Stimulated activated CD4-positive, alpha-beta T cell treated with anti-CD3 and anti-CD28 coated beads, TNF-alpha, amount 100 ng/mL, for 1 hour (primary cell): ENCODE data around the gene SMAD9.
A peak's percentile ranks its signal among the peaks of the same experiment; 100 is the strongest.

Experiments used
- DNase-seq, 3 donors: peaks; one replicate each; pipeline ENCODE4 v3.0.0-alpha.2; 2020; ENCODE audit warnings: low read depth in 3 of 3, low spot score in 1 of 3

The SMAD9 gene

DNA sequence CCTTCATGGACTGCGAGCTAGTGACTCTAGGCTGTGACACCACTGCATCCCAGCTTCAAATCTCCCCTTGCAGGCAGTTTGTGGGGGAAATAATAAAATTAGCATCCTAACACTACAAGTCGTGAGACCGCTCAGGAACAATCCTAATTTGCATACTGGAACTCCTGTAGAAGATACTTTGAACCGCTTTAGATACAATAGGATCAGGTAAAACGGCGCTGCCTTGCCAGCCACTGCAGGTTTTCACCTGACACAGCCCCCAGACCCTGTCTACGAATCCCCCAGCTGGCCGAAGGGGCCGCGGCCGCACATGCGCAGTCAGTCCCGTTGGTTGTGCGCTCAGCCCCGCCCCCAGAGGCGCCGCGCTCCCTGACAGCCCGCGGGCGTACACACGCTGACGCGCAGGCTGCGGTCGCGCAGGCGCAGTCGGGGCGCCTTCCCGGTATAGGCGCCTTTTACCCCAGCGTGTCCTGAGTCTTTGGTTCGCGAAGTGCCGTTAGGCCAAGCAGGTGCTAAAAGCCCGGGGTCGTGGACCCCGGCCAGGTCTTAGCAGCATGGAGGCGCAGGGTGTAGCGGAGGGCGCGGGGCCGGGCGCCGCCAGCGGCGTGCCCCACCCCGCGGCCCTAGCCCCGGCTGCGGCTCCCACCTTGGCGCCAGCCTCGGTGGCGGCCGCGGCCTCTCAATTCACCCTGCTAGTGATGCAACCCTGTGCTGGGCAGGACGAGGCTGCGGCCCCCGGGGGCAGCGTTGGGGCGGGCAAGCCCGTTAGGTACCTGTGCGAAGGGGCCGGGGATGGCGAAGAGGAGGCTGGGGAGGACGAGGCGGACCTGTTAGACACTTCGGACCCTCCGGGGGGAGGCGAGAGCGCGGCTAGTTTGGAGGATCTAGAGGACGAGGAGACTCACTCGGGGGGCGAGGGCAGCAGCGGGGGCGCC is 101.0 kb downstream of the SMAD9 start, which contains the start of gene RFXAP:
TSS of gene RFXAP (plus strand) at position 419 of the 935 bp plus-strand sequence. CDS start at position 555, 136 bp downstream.
- DNase-seq, result peak; percentile 79 to 86 (median 86)

DNA sequence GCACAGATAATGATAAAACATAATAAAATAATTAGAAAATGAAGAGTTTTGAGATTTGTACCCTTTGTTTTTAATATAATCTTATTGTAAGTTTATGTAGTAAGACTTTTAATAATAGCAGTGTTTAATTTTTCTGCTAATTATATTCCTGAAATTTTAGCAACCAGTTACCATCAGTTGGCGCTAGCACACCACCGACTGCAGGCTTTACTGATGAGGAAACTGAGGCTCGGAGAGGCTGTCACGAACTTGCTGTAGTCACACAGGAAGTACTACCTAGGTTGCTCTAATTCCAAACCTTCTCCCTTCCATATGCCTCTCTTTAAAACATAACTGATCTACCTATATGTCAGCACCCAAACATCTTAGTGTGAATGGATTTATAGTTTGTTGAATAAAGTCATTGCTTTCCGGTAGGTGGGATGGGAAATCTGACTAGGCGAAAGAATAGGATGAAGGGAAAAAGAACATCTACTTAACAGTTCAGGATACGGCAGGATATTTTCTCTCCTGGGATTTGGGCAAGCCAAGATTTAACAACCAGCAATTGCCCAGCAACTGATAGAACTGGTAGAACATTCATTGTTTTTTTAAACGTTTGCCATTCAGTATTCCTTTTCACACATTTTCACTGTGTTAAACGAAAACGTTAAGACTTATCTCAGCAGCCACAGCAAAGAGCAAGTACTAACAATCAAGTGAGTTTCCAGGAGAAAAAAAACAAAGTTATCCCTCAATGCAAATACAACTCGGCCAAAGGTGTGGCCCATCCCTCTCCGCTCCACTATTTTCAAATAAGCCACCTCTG is 101.8 kb downstream of the SMAD9 start:
- DNase-seq, result no peak

GRCh38 chr13:36815062-36815461 is 105.0 kb downstream of the SMAD9 start:
- DNase-seq, result no peak

DNA sequence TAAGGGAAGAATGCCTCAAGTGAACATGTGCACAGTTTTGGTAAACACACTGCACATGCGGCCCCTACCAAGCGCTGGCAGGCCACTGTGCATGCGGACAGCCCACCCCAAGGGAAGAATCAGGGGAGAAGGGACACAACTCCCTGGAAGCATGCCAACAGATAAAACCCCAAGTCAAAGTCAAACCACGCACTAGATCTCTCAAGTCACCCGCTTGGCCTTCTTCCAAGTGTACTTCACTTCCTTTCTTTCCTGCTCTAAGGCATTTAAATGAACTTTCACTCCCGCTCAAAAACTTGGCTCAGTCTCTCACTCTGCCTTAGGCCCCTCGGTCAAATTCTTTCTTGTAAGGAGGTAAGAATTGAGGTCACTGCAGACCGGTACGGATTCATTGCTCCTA is 105.6 kb downstream of the SMAD9 start:
- no peak for DNase-seq

GRCh38 chr13:36813225-36813624 is 106.8 kb downstream of the SMAD9 start:
- no peak for DNase-seq

DNA sequence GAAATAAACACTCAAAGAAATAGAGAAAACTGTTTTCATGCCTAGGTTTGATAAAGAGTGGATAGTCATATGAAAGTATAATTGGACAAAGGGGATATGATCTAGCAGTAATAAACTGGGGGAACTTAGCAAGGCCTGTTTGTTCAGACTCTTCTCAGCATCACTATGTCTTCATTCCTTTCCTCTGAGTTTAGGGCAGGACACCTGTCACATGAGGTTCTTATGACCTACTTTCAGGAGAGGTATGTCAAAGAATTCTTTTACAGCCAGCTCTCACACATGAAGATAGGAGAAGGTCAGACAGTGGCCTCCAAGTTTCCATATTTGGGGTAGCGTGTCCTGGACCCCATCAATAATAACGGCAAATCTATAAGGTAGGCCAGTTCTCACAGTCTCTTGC is 112.4 kb downstream of the SMAD9 start:
- DNase-seq, result no peak

DNA sequence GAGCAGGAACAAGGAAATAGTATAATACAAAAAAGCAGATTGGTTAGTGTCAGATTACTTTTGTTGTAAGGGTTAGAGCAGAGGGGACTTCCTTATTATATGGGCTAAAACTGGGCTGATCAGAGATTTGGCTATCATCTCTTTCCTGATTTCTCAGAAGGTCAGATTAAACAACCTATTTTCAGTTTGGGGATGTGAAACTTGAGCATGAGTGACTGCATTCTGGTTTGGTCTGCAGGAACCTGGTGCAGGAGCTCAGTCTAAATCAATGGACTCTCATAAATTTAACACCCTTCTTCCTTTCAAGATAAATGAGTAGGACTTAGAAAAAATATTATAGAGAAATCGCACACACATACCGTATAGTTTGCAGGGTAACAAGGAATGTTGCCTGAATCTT is 113.9 kb downstream of the SMAD9 start:
- DNase-seq, result no peak

- no peak for DNase-seq
These were observed 115.5 kb downstream of the SMAD9 start for GRCh38 chr13:36804588-36804987.

GRCh38 chr13:36801035-36801434 is 119.0 kb downstream of the SMAD9 start:
- no peak for DNase-seq

- no peak for DNase-seq
These were observed 124.0 kb downstream of the SMAD9 start for GRCh38 chr13:36796052-36796451.

- no peak for DNase-seq
These were observed 124.6 kb downstream of the SMAD9 start for GRCh38 chr13:36795463-36795862.
